C4-2B (cell line): ENCODE data around the gene KCNQ1.

Source experiments
- CTCF ChIP-seq: fragments of 450-650 bp; conservative IDR thresholded peaks from 2 replicates; pipeline ENCODE4 v1.5.1; 2017; ENCODE audit warnings: mild to moderate bottlenecking
- ZFX ChIP-seq: fragments of 450-650 bp; IDR thresholded peaks from 2 replicates; pipeline ENCODE4 v1.6.1; 2017

DNA sequence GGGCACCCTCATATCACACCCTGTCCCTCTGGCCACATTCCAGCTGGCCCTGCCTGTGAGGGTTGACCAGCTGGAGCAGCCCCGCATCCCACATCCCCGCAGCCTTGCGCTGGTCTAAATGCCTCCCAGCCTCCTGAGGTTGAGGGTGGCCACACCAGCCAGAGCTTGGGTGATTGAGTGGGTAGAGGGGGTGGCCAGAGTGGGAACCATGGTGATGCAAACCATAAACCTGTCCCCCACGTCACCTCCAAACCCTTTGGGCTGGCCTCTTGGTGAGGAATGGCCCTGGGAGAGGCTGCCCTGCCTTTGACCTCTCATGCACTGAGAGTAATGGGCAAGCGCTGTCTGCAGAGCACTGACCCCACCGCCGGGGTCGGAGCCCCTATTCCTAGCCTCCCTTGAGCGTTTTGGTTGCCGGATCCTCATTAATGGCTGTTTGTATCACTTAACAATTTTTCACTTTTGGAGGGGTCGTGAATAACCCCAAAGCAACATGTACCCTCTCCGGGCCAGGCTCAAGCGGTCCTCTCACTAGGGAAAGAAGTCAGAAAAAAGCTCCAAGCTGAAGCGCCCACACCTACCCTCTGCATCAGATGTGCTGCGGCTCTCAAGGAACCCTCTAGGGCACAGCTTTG is 271.0 kb downstream of the KCNQ1 start:
- TF ChIP-seq CTCF (no peak), ZFX (no peak)
